K562 (cell line): ENCODE measurements around the gene PODXL. TPM values are rescaled to one million over a fixed set of nuclear protein-coding genes. Genes with fewer than 3 reads are reported as not detected.

ENCODE experiments used
- ATAC-seq: fragments of 200-7000 bp; cut with Tn5 transposase; 3 replicates; pipeline ENCODE4 v1.9.1; 2020; ENCODE audit warnings: moderate library complexity
- BruUV-seq: library from RNA; stranded (reverse); fragments of 400-500 nt; replicated peaks from 2 replicates; lab custom pipeline; 2021; lab: Mats Ljungman, UMichigan
- CTCF ChIA-PET: fragments of 300-600 bp; formaldehyde crosslinking; extraction: SDS; loops from one replicate; lab custom pipeline; 2021; ENCODE audit warnings: low intra/inter-chr PET ratio; lab: Yijun Ruan, JAX
- POLR2A ChIA-PET: fragments of 300-600, 350-650 bp; sonication (Branson Sonifier 250); formaldehyde crosslinking; extraction: SDS; loops from one replicate; lab custom pipeline; 2021; ENCODE audit warnings: antibody characterized with exemption, inconsistent platforms; lab: Yijun Ruan, JAX
- DNase-seq, 4 experiments: peaks; one replicate each; pipeline versions ENCODE4 v3.0.0 to v3.0.0-alpha.2; 2011 to 2018; ENCODE audit warnings: low spot score in 3 of 4, mixed read lengths in 3 of 4; ENCODE audit errors: extremely low read depth in 1 of 4
- FAIRE-seq: peaks from 2 replicates; lab custom pipeline; 2011; peaks lifted over from hg19 to GRCh38; lab: Jason Lieb, UNC
- H2AFZ ChIP-seq: 2 replicates; pipeline ENCODE4 v1.6.0; 2011; ENCODE audit warnings: low read depth, low read length, control low read depth, inconsistent platforms
- H3K27ac ChIP-seq: fragments of 200-600 bp; 3 replicates; pipeline ENCODE4 v1.8.0; 2011; ENCODE audit warnings: low read depth, mild to moderate bottlenecking, control low read depth, inconsistent platforms, low read length, moderate library complexity, mixed read lengths; ENCODE audit errors: extremely low read depth
- H3K27me3 ChIP-seq, 2 experiments: fragments of 300-600 bp in 1 of 2; 2 replicates in 1 of 2; 3 replicates in 1 of 2; pipeline versions ENCODE4 v1.6.0 to v1.8.0; 2011; ENCODE audit warnings: inconsistent platforms in 2 of 2, low read length in 2 of 2, mild to moderate bottlenecking in 1 of 2, mixed read lengths in 1 of 2, moderate library complexity in 1 of 2; ENCODE audit not compliant: control insufficient read depth in 2 of 2, insufficient read depth in 2 of 2
- H3K36me3 ChIP-seq: fragments of 300-600 bp; 3 replicates; pipeline ENCODE4 v1.8.0; 2011; ENCODE audit warnings: mild to moderate bottlenecking, low read length, inconsistent platforms; ENCODE audit not compliant: control insufficient read depth, insufficient read depth
- H3K4me1 ChIP-seq, 2 experiments: fragments of 200-600 bp in 1 of 2; replicated peaks in 1 of 2; 2 replicates in 1 of 2; 3 replicates in 1 of 2; pipeline versions ENCODE4 v1.5.1 to v1.8.0; 2011; ENCODE audit warnings: inconsistent platforms in 2 of 2, low read length in 2 of 2, mild to moderate bottlenecking in 1 of 2, mixed read lengths in 1 of 2, moderate library complexity in 1 of 2; ENCODE audit not compliant: control insufficient read depth in 2 of 2, insufficient read depth in 2 of 2
- H3K4me2 ChIP-seq: 2 replicates; pipeline ENCODE4 v1.6.1; 2011; ENCODE audit warnings: low read length, control low read depth, inconsistent platforms, mixed read lengths; ENCODE audit not compliant: insufficient read depth
- H3K4me3 ChIP-seq: fragments of 200-600 bp; sonication (generic), shearing (Covaris generic); 2 replicates; pipeline ENCODE4 v1.5.1; 2016; ENCODE audit warnings: control low read depth, inconsistent platforms
- H3K79me2 ChIP-seq: fragments of 200-600 bp; 3 replicates; pipeline ENCODE4 v1.8.0; 2011; ENCODE audit warnings: low read length, inconsistent platforms; ENCODE audit not compliant: control insufficient read depth, insufficient read depth
- H3K9ac ChIP-seq, 2 experiments: 2 replicates each; pipeline versions ENCODE4 v1.6.0 to v1.6.1; 2011; ENCODE audit warnings: low read depth in 2 of 2, low read length in 2 of 2, control low read depth in 1 of 2, inconsistent platforms in 1 of 2, mild to moderate bottlenecking in 1 of 2, mixed read lengths in 1 of 2; ENCODE audit not compliant: insufficient read depth in 1 of 2
- H3K9me1 ChIP-seq: one replicate; pipeline ENCODE4 v1.6.0; 2011; ENCODE audit warnings: inconsistent platforms, mild to moderate bottlenecking, low read length, moderate library complexity; ENCODE audit not compliant: control insufficient read depth, insufficient read depth
- H3K9me3 ChIP-seq: replicated peaks from 2 replicates; pipeline ENCODE4 v1.5.1; 2011; ENCODE audit warnings: low read depth, low read length, inconsistent platforms; ENCODE audit not compliant: control insufficient read depth, insufficient read depth
- H4K20me1 ChIP-seq: replicated peaks from 2 replicates; pipeline ENCODE4 v1.6.1; 2011; ENCODE audit warnings: low read length, inconsistent platforms, mixed read lengths; ENCODE audit not compliant: control insufficient read depth, insufficient read depth
- E2F8 ChIP-seq: fragments of 450-650 bp; IDR thresholded peaks from 2 replicates; pipeline ENCODE4 v1.7.1; 2018; ENCODE audit warnings: mild to moderate bottlenecking, low read depth; ENCODE audit not compliant: partially characterized antibody
- ESRRA ChIP-seq: fragments of 450-650 bp; IDR thresholded peaks from 2 replicates; pipeline ENCODE4 v1.6.1; 2014; ENCODE audit warnings: low read depth, mild to moderate bottlenecking, moderate library complexity, borderline replicate concordance
- HMBOX1 ChIP-seq: sonication (generic); IDR thresholded peaks from 2 replicates; pipeline ENCODE4 v1.6.1; 2016
- MEIS2 ChIP-seq: fragments of 450-650 bp; IDR thresholded peaks from 2 replicates; pipeline ENCODE4 v1.6.1; 2014; ENCODE audit warnings: mild to moderate bottlenecking; ENCODE audit not compliant: partially characterized antibody
- POLR2A ChIP-seq: fragments of 450-650 bp; conservative IDR thresholded peaks from 2 replicates; pipeline ENCODE4 v1.6.1; 2016
- SREBF2 ChIP-seq: sonication (generic); formaldehyde crosslinking; IDR thresholded peaks from 2 replicates; pipeline ENCODE4 v1.4.0; 2020; ENCODE audit warnings: mild to moderate bottlenecking, missing genetic modification reagents
- SRF ChIP-seq, 2 experiments: fragments of 250-450, 450-650 bp in 1 of 2; sonication (Bioruptor Pico) in 1 of 2; sonication (generic) in 1 of 2; formaldehyde crosslinking; IDR thresholded peaks; 2 replicates each; pipeline versions ENCODE4 v1.5.0 to v1.5.1; 2020 to 2022; ENCODE audit warnings: mild to moderate bottlenecking in 1 of 2, missing genetic modification reagents in 1 of 2
- THRB ChIP-seq: fragments of 450-650 bp; formaldehyde crosslinking; conservative IDR thresholded peaks from 2 replicates; pipeline ENCODE4 v1.4.0; 2022; ENCODE audit warnings: mild to moderate bottlenecking, missing genetic modification characterization
- ZNF354B ChIP-seq: fragments of 250-450 bp; sonication (Bioruptor Pico); IDR thresholded peaks from 2 replicates; pipeline ENCODE4 v1.4.0; 2020
- ZNF512 ChIP-seq: IDR thresholded peaks from 2 replicates; pipeline ENCODE4 v1.6.1; 2016; ENCODE audit warnings: missing genetic modification characterization, missing compliant biosample characterization
- WGBS: fragments of 100-300 bp; shearing (Covaris generic); methylation state at CpG from one replicate; pipeline ENCODE4 v1.1.6; 2016; ENCODE audit warnings: low coverage, mixed read lengths; ENCODE audit not compliant: insufficient coverage; ENCODE audit errors: missing lambda C conversion rate; 5-methylcytosine and 5-hydroxymethylcytosine counted together
- in situ Hi-C: fragments of 300-500 bp; cut with MboI; formaldehyde crosslinking; loops from 4 replicates; pipeline ENCODE4 v1.15.0; 2018; ENCODE audit warnings: inconsistent platforms, mixed read lengths
- intact Hi-C: fragments of 100-400 bp; cut with micrococcal nuclease; formaldehyde crosslinking; loops from 2 replicates; pipeline ENCODE4 v1.14.2; 2022
- polyA plus RNA-seq, 8 experiments: library from polyadenylated mRNA; depleted of rRNA in 4 of 8; stranded (reverse) in 5 of 8; unstranded in 3 of 8; fragments of >200 nt; fragmentation: Nextera tagmentation in 2 of 8; fragmentation: Illumina TruSeq in 1 of 8; extraction: Ambion mirVana in 2 of 8; extraction: Trizol in 1 of 8; gene quantifications; 2 replicates each; pipeline versions ENCODE4 v1.2.1 to v1.2.3, GENCODE V29; 2011 to 2014; ENCODE audit warnings: inconsistent platforms in 1 of 8, missing spikeins in 1 of 8
- total RNA-seq, 7 experiments: library from RNA; depleted of rRNA in 6 of 7; stranded (reverse); fragments of >200 nt in 6 of 7; fragmentation: Illumina TruSeq in 2 of 7; extraction: Trizol in 2 of 7; gene quantifications; 2 replicates each; pipeline versions ENCODE4 v1.2.1 to v1.2.3, GENCODE V29; 2011 to 2021; ENCODE audit warnings: low replicate concordance in 1 of 7

The PODXL gene
- total and polyA plus RNA-seq, 9 of the 15 experiments (the other 6 are each of a cell fraction or from before 2014, with no cell fraction given), result 0.01 to 0.73 (median 0.07) TPM

GRCh38 chr7:131501930-131502685 is 54.3 kb downstream of the PODXL start (continued):
- no peak for TF ChIP-seq ZNF512 (tag)
- TF ChIP-seq, all 486 proteins: peak for 3

GRCh38 chr7:131501422-131501821 is 55.0 kb downstream of the PODXL start:
- 0 out of 2 replicates have a peak, but pooled peaks have one; percentile 4 for TF ChIP-seq THRB (CRISPR knock-in tag)
- TF ChIP-seq POLR2A, result 0 out of 2 replicates have a peak, but pooled peaks have one; percentile 15
- TF ChIP-seq HMBOX1, result peak; percentile 70
- TF ChIP-seq MEIS2, result peak; percentile 17
- no peak for TF ChIP-seq ZNF354B (CRISPR knock-in tag)
- TF ChIP-seq SREBF2 (CRISPR knock-in tag), result no peak
- TF ChIP-seq ESRRA, result peak; percentile 67; the same call in 1 of the 2 replicates
- TF ChIP-seq SRF (CRISPR knock-in tag; IDR thresholded peaks at IDR 0.05), result no peak
- peak; percentile 18 for TF ChIP-seq E2F8
- TF ChIP-seq, all 486 proteins: peak for 6
- 28% methylated on average over 3 of the region's 3 CpGs for WGBS
- TSS peak; percentile 15 for BruUV-seq

More at GRCh38 chr7:131501422-131501821, 55.0 kb downstream of the PODXL start:
- peaks cover 14% of the 10 kb centered on the region; the same call in 2 of the 3 replicates for H3K36me3 ChIP-seq
- no peaks in the 10 kb centered on the region for H3K9me1 ChIP-seq
- peaks cover 0 to 4% of the 10 kb centered on the region in 2 experiments; a peak in 1 of 5 replicates for H3K4me1 ChIP-seq
- H3K79me2 ChIP-seq, result no peaks in the 10 kb centered on the region
- no peak overlapping the region for H3K27ac ChIP-seq
- peaks cover 26% of the 10 kb centered on the region; the same call in 1 of the 2 replicates for H4K20me1 ChIP-seq
- H3K9ac ChIP-seq, result no peak overlapping the region
- ChIA-PET CTCF (no interaction called here), POLR2A (interaction anchor here (0.6 to 2.0 kb wide), 7 partner anchors 8 to 723 kb away, joined by 3 to 7 read pairs (median 4); no protein-coding TSS in a partner anchor)
- no peak overlapping the region for H3K4me2 ChIP-seq
- peak; percentile 9; the same call in 1 of the 3 replicates for ATAC-seq
- H3K4me3 ChIP-seq, result no peak overlapping the region
- FAIRE-seq, result peak; percentile 79
- H2AFZ ChIP-seq, result no peak overlapping the region
- intact Hi-C loops (no loop called here), in situ Hi-C loops (loop anchor here (10.0 kb wide), 1 partner anchor 153 kb away; no protein-coding TSS in a partner anchor)
- no peaks in the 10 kb centered on the region for H3K9me3 ChIP-seq
- DNase-seq, result no peak
- peaks cover 6 to 20% of the 10 kb centered on the region in 2 experiments; a peak in 3 of 5 replicates for H3K27me3 ChIP-seq
